PC-3 (cell line): ENCODE results near the gene CHL1.

ENCODE experiments used
- CTCF ChIP-seq: fragments of 300-600 bp; sonication (generic); conservative IDR thresholded peaks from 2 replicates; pipeline ENCODE4 v1.5.1; 2017; ENCODE audit warnings: antibody characterized with exemption, low read depth, mild to moderate bottlenecking, low read length
- EZH2 ChIP-seq: fragments of 300-600 bp; sonication (generic); IDR thresholded peaks from one replicate; pipeline ENCODE4 v1.6.1; 2017; ENCODE audit warnings: antibody characterized with exemption, mild to moderate bottlenecking, low read length; ENCODE audit not compliant: unreplicated experiment

GRCh38 chr3:274927-275326, 78.4 kb downstream of the CHL1 start:
- TF ChIP-seq CTCF (no peak), EZH2 (no peak)
